SK-N-SH (cell line): Measurements from ENCODE around the gene NPFFR2. TPM values are rescaled to one million over a fixed set of nuclear protein-coding genes. Genes with fewer than 3 reads are reported as not detected.

Experiments
- CTCF ChIA-PET: fragments of 300-600, 350-600 bp; formaldehyde crosslinking; extraction: SDS; loops from one replicate; lab custom pipeline; 2021; lab: Yijun Ruan, JAX
- POLR2A ChIA-PET: fragments of 350-600 bp; sonication (Branson Sonifier 250); formaldehyde crosslinking; extraction: SDS; loops from one replicate; lab custom pipeline; 2020; ENCODE audit warnings: antibody characterized with exemption, inconsistent platforms; lab: Yijun Ruan, JAX
- DNase-seq: peaks from one replicate; pipeline ENCODE4 v3.0.0; 2012
- H2AFZ ChIP-seq: fragments of 200-600 bp; sonication (generic); 2 replicates; pipeline ENCODE4 v1.8.1; 2016; ENCODE audit warnings: antibody characterized with exemption, mild to moderate bottlenecking, low read depth
- H3F3A ChIP-seq: fragments of 200-600 bp; sonication (generic); replicated peaks from 2 replicates; pipeline ENCODE3; 2016; ENCODE audit warnings: antibody characterized with exemption, mild to moderate bottlenecking; ENCODE audit not compliant: insufficient read depth
- H3K27ac ChIP-seq, 2 experiments: fragments of 200-500 bp in 1 of 2; fragments of 200-600 bp in 1 of 2; sonication (Bioruptor generic) in 1 of 2; sonication (generic), shearing (Covaris generic) in 1 of 2; 2 replicates each; pipeline versions ENCODE4 v1.5.1 to v1.6.1; 2014 to 2016; ENCODE audit warnings: low read depth in 2 of 2, inconsistent platforms in 1 of 2, low read length in 1 of 2, mild to moderate bottlenecking in 1 of 2, mixed read lengths in 1 of 2
- H3K27me3 ChIP-seq: fragments of 200-600 bp; sonication (generic), shearing (Covaris generic); 2 replicates; pipeline ENCODE4 v1.6.1; 2016; ENCODE audit warnings: mixed run types; ENCODE audit not compliant: insufficient read depth
- H3K36me3 ChIP-seq, 2 experiments: fragments of 200-500 bp in 1 of 2; fragments of 200-600 bp in 1 of 2; sonication (Bioruptor generic) in 1 of 2; sonication (generic) in 1 of 2; replicated peaks in 1 of 2; 2 replicates each; pipeline versions ENCODE3 to v1.5.1; 2014 to 2016; ENCODE audit warnings: low read length in 1 of 2, mild to moderate bottlenecking in 1 of 2; ENCODE audit not compliant: insufficient read depth in 2 of 2, control insufficient read depth in 1 of 2
- H3K4me1 ChIP-seq, 2 experiments: fragments of 200-500 bp in 1 of 2; fragments of 200-600 bp in 1 of 2; sonication (Bioruptor generic) in 1 of 2; sonication (generic), shearing (Covaris generic) in 1 of 2; 2 replicates each; pipeline versions ENCODE4 v1.5.1 to v1.6.1; 2014 to 2016; ENCODE audit warnings: low read depth in 1 of 2, low read length in 1 of 2, mixed run types in 1 of 2; ENCODE audit not compliant: insufficient read depth in 2 of 2, control insufficient read depth in 1 of 2
- H3K4me2 ChIP-seq: fragments of 200-600 bp; sonication (generic), shearing (Covaris generic); 2 replicates; pipeline ENCODE4 v1.6.1; 2017; ENCODE audit warnings: mixed run types
- H3K4me3 ChIP-seq, 2 experiments: fragments of 200-500 bp in 1 of 2; fragments of 200-600 bp in 1 of 2; sonication (Bioruptor generic) in 1 of 2; sonication (generic), shearing (Covaris generic) in 1 of 2; 2 replicates each; pipeline versions ENCODE4 v1.5.1 to v1.8.1; 2014 to 2016; ENCODE audit warnings: low read depth in 2 of 2, inconsistent platforms in 1 of 2, low read length in 1 of 2, mild to moderate bottlenecking in 1 of 2, mixed read lengths in 1 of 2, moderate library complexity in 1 of 2
- H3K79me2 ChIP-seq: fragments of 200-600 bp; sonication (generic); 2 replicates; pipeline ENCODE4 v1.8.1; 2017; ENCODE audit warnings: mild to moderate bottlenecking; ENCODE audit not compliant: insufficient read depth
- H3K9ac ChIP-seq: fragments of 200-600 bp; sonication (generic); 2 replicates; pipeline ENCODE4 v1.6.1; 2017; ENCODE audit warnings: mixed run types
- H3K9me2 ChIP-seq: fragments of 200-600 bp; sonication (generic); 2 replicates; pipeline ENCODE4 v1.6.1; 2017; ENCODE audit warnings: mixed run types
- H3K9me3 ChIP-seq: fragments of 200-600 bp; sonication (generic); 2 replicates; pipeline ENCODE4 v1.6.1; 2017; ENCODE audit warnings: mixed run types, mild to moderate bottlenecking, moderate library complexity
- H4K20me1 ChIP-seq: fragments of 200-600 bp; sonication (generic); 2 replicates; pipeline ENCODE4 v1.6.1; 2017; ENCODE audit warnings: mild to moderate bottlenecking, mixed run types; ENCODE audit not compliant: insufficient read depth
- CHD2 ChIP-seq: fragments of 150-350 bp; IDR thresholded peaks from 2 replicates; pipeline ENCODE4 v1.6.1; 2018; ENCODE audit warnings: low read length; ENCODE audit not compliant: partially characterized antibody
- EZH2phosphoT487 ChIP-seq: fragments of 200-600 bp; sonication (generic); IDR thresholded peaks from 2 replicates; pipeline ENCODE4 v1.6.1; 2017; ENCODE audit warnings: low read depth, mixed run types, mild to moderate bottlenecking, antibody characterized with exemption, moderate library complexity, borderline replicate concordance
- FOSL2 ChIP-seq: IDR thresholded peaks from 2 replicates; pipeline ENCODE4 v1.4.0; 2012; ENCODE audit warnings: low read depth, mild to moderate bottlenecking, moderate library complexity, borderline replicate concordance
- FOXJ3 ChIP-seq: sonication (generic); formaldehyde crosslinking; IDR thresholded peaks from 2 replicates; pipeline ENCODE4 v1.5.1; 2020; ENCODE audit warnings: mild to moderate bottlenecking, missing genetic modification reagents
- GABPA ChIP-seq: IDR thresholded peaks from 2 replicates; pipeline ENCODE4 v1.4.0; 2012; ENCODE audit warnings: low read depth, mild to moderate bottlenecking
- GATA2 ChIP-seq: sonication (generic); formaldehyde crosslinking; IDR thresholded peaks from 2 replicates; pipeline ENCODE4 v1.5.0; 2020; ENCODE audit warnings: mild to moderate bottlenecking, missing genetic modification reagents
- IRF3 ChIP-seq: fragments of 150-350 bp; IDR thresholded peaks from 2 replicates; pipeline ENCODE4 v1.6.1; 2016; ENCODE audit warnings: mild to moderate bottlenecking, low read depth, low read length
- JUND ChIP-seq: IDR thresholded peaks from 2 replicates; pipeline ENCODE4 v1.4.0; 2012
- MAX ChIP-seq: IDR thresholded peaks from 2 replicates; pipeline ENCODE4 v1.4.0; 2012; ENCODE audit warnings: low read depth
- MEF2A ChIP-seq: IDR thresholded peaks from 2 replicates; pipeline ENCODE4 v1.4.0; 2012; ENCODE audit warnings: low read depth, borderline replicate concordance
- MXI1 ChIP-seq: IDR thresholded peaks from 2 replicates; pipeline ENCODE4 v1.6.1; 2012; ENCODE audit warnings: mild to moderate bottlenecking, low read depth, low read length, improper control_type of control experiment
- NRF1 ChIP-seq: IDR thresholded peaks from 2 replicates; pipeline ENCODE4 v1.6.1; 2012; ENCODE audit warnings: low read depth, mild to moderate bottlenecking, low read length
- PBX3 ChIP-seq: IDR thresholded peaks from 2 replicates; pipeline ENCODE4; 2012
- RAD21 ChIP-seq: IDR thresholded peaks from 2 replicates; pipeline ENCODE4 v1.6.1; 2012; ENCODE audit warnings: mild to moderate bottlenecking, low read length
- RFX5 ChIP-seq: IDR thresholded peaks from 2 replicates; pipeline ENCODE4 v1.6.1; 2012; ENCODE audit warnings: mild to moderate bottlenecking, improper control_type of control experiment, low read length
- RXRA ChIP-seq: IDR thresholded peaks from 2 replicates; pipeline ENCODE4 v1.4.0; 2012; ENCODE audit warnings: low read depth, mild to moderate bottlenecking, borderline replicate concordance
- SIN3A ChIP-seq: IDR thresholded peaks from 2 replicates; pipeline ENCODE4 v1.6.1; 2012; ENCODE audit warnings: low read depth, mild to moderate bottlenecking, low read length, moderate library complexity, borderline replicate concordance
- SMC3 ChIP-seq: IDR thresholded peaks from 2 replicates; pipeline ENCODE4 v1.6.1; 2012; ENCODE audit warnings: low read depth, low read length, improper control_type of control experiment
- TAF1 ChIP-seq: IDR thresholded peaks from 2 replicates; pipeline ENCODE4 v1.6.1; 2012; ENCODE audit warnings: low read depth, mild to moderate bottlenecking, low read length, moderate library complexity, borderline replicate concordance
- TCF12 ChIP-seq: IDR thresholded peaks from 2 replicates; pipeline ENCODE4 v1.4.0; 2012
- TEAD4 ChIP-seq: IDR thresholded peaks from 2 replicates; pipeline ENCODE4 v1.4.0; 2012; ENCODE audit warnings: mild to moderate bottlenecking, borderline replicate concordance; ENCODE audit not compliant: insufficient read depth
- YY1 ChIP-seq: IDR thresholded peaks from 2 replicates; pipeline ENCODE4 v1.4.0; 2012; ENCODE audit warnings: low read depth, mild to moderate bottlenecking
- WGBS: methylation state at CpG from one replicate; pipeline ENCODE4 v1.1.6; 2017; ENCODE audit warnings: low lambda C conversion rate; 5-methylcytosine and 5-hydroxymethylcytosine counted together
- polyA plus RNA-seq, 3 experiments: library from polyadenylated mRNA; depleted of rRNA; stranded (reverse); fragments of >200 nt; gene quantifications; 2 replicates each; pipeline ENCODE4 v1.2.3, GENCODE V29; 2012
- TF ChIP-seq, protein P1 (sequence below): IDR thresholded peaks from 2 replicates; pipeline ENCODE4 v1.4.0; 2012; ENCODE audit warnings: low read depth, borderline replicate concordance
- TF ChIP-seq, protein P2 (sequence below): fragments of 200-600 bp; sonication (generic); IDR thresholded peaks from 2 replicates; pipeline ENCODE4 v1.6.1; 2017; ENCODE audit warnings: antibody characterized with exemption, mild to moderate bottlenecking, moderate library complexity

The NPFFR2 gene
- polyA plus RNA-seq, 1 of the 3 experiments (the other 2 are of a cell fraction) = 6.2 TPM

- Histone ChIP-seq H3F3A (no peaks in the 10 kb centered on the region), H4K20me1 (no peaks in the 10 kb centered on the region), H3K9me3 (no peaks in the 10 kb centered on the region), H3K27ac (no peak overlapping the region), H3K79me2 (no peaks in the 10 kb centered on the region), H3K9ac (no peak overlapping the region), H3K9me2 (no peaks in the 10 kb centered on the region), H3K4me3 (no peak overlapping the region), H3K4me1 (no peaks in the 10 kb centered on the region), H3K27me3 (no peaks in the 10 kb centered on the region), H3K36me3 (no peaks in the 10 kb centered on the region), H3K4me2 (no peak overlapping the region), H2AFZ (no peak overlapping the region)
- ChIA-PET CTCF (no interaction called here), POLR2A (no interaction called here)
- TF ChIP-seq MEF2A (no peak), RXRA (no peak), FOXJ3 (CRISPR knock-in tag) (no peak), GATA2 (CRISPR knock-in tag) (no peak), NRF1 (no peak), IRF3 (no peak), RAD21 (no peak), TAF1 (no peak), RFX5 (no peak), MAX (no peak), SMC3 (no peak), EZH2phosphoT487 (no peak)
- TF ChIP-seq, protein P1, sequence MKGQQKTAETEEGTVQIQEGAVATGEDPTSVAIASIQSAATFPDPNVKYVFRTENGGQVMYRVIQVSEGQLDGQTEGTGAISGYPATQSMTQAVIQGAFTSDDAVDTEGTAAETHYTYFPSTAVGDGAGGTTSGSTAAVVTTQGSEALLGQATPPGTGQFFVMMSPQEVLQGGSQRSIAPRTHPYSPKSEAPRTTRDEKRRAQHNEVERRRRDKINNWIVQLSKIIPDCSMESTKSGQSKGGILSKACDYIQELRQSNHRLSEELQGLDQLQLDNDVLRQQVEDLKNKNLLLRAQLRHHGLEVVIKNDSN = no peak
- 38% methylated on average over 6 of the region's 7 CpGs for WGBS
- no peak for DNase-seq
These were observed 35.3 kb downstream of the NPFFR2 start for GRCh38 chr4:72067051-72067450.

- Histone ChIP-seq H3K9me2 (no peaks in the 10 kb centered on the region), H3K9me3 (no peaks in the 10 kb centered on the region), H3K4me1 (no peaks in the 10 kb centered on the region), H2AFZ (no peak overlapping the region), H4K20me1 (no peaks in the 10 kb centered on the region), H3F3A (no peaks in the 10 kb centered on the region), H3K36me3 (no peaks in the 10 kb centered on the region), H3K27me3 (no peaks in the 10 kb centered on the region), H3K4me2 (no peak overlapping the region), H3K4me3 (no peak overlapping the region), H3K79me2 (no peaks in the 10 kb centered on the region), H3K9ac (no peak overlapping the region), H3K27ac (no peak overlapping the region)
- TF ChIP-seq SIN3A (no peak), PBX3 (no peak), MXI1 (no peak), RFX5 (no peak), GABPA (no peak), EZH2phosphoT487 (no peak), JUND (no peak), YY1 (no peak), CHD2 (no peak), RXRA (no peak), RAD21 (no peak), TEAD4 (no peak), TCF12 (no peak), MEF2A (no peak), FOSL2 (no peak)
- TF ChIP-seq, protein P2, sequence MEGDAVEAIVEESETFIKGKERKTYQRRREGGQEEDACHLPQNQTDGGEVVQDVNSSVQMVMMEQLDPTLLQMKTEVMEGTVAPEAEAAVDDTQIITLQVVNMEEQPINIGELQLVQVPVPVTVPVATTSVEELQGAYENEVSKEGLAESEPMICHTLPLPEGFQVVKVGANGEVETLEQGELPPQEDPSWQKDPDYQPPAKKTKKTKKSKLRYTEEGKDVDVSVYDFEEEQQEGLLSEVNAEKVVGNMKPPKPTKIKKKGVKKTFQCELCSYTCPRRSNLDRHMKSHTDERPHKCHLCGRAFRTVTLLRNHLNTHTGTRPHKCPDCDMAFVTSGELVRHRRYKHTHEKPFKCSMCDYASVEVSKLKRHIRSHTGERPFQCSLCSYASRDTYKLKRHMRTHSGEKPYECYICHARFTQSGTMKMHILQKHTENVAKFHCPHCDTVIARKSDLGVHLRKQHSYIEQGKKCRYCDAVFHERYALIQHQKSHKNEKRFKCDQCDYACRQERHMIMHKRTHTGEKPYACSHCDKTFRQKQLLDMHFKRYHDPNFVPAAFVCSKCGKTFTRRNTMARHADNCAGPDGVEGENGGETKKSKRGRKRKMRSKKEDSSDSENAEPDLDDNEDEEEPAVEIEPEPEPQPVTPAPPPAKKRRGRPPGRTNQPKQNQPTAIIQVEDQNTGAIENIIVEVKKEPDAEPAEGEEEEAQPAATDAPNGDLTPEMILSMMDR = no peak
- POLR2A ChIA-PET = interaction anchor here (0.6 kb wide), 1 partner anchor 34 kb away, joined by 3 read pairs; no protein-coding TSS in a partner anchor
- DNase-seq = no peak
- CTCF ChIA-PET = no interaction called here
These were observed 42.0 kb downstream of the NPFFR2 start for GRCh38 chr4:72073816-72074215.
